Measurements from ENCODE around the gene DLD. TPM values are rescaled to one million over a fixed set of nuclear protein-coding genes. Genes with fewer than 3 reads are reported as not detected.

The DLD gene
- total and polyA plus RNA-seq, 2 experiments from 2014 or later: 38.1 to 76.2 TPM

DNA sequence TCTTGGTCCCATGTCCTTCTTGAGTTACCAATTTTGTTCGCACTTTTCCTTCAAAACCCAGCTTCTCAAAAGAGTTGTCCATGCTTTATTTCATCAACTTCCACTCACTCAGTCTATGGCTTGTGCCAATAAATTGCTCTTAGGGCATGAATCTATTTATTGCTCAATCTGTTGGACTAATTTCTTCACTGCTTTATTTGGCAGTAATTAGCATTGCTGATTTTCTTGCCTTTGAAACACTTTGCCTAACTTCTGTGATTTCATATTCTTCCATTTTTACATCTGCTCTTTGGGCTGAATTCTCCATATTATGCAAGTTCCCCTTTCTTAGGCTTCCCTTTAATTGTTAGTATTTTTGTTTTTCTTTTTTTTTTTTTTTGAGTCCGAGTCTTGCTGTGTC, 16.8 kb downstream of the DLD start:
- H3K36me3 Mint-ChIP-seq (ENCODE audit: low read depth): peaks cover 64% of the 10 kb centered on the region
- no peak for ATAC-seq

More for the DNA sequence above, 16.8 kb downstream of the DLD start:
- H3K4me3 Mint-ChIP-seq: no peak overlapping the region
- Histone ChIP-seq H3K27me3 (ENCODE audit: insufficient read depth) (no peaks in the 10 kb centered on the region), H3K4me2 (no peak overlapping the region), H3K79me2 (replicated peaks; ENCODE audit: insufficient read depth) (peaks cover 20% of the 10 kb centered on the region), H4K20me1 (replicated peaks; ENCODE audit: insufficient read depth) (peaks cover 4% of the 10 kb centered on the region; the same call in 1 of the 2 replicates), H2AFZ (no peak overlapping the region), H3K36me3 (ENCODE audit: insufficient read depth) (peaks cover 24% of the 10 kb centered on the region; the same call in 1 of the 2 replicates), H3K4me3 (no peak overlapping the region), H3K27ac (ENCODE audit: low read depth) (no peak overlapping the region), H3F3A (replicated peaks; ENCODE audit: low read depth) (no peaks in the 10 kb centered on the region), H3K9me2 (ENCODE audit: insufficient read depth) (no peaks in the 10 kb centered on the region), H3K4me1 (ENCODE audit: insufficient read depth) (no peaks in the 10 kb centered on the region; the same call in 1 of the 2 replicates)
- TF ChIP-seq, protein P1, sequence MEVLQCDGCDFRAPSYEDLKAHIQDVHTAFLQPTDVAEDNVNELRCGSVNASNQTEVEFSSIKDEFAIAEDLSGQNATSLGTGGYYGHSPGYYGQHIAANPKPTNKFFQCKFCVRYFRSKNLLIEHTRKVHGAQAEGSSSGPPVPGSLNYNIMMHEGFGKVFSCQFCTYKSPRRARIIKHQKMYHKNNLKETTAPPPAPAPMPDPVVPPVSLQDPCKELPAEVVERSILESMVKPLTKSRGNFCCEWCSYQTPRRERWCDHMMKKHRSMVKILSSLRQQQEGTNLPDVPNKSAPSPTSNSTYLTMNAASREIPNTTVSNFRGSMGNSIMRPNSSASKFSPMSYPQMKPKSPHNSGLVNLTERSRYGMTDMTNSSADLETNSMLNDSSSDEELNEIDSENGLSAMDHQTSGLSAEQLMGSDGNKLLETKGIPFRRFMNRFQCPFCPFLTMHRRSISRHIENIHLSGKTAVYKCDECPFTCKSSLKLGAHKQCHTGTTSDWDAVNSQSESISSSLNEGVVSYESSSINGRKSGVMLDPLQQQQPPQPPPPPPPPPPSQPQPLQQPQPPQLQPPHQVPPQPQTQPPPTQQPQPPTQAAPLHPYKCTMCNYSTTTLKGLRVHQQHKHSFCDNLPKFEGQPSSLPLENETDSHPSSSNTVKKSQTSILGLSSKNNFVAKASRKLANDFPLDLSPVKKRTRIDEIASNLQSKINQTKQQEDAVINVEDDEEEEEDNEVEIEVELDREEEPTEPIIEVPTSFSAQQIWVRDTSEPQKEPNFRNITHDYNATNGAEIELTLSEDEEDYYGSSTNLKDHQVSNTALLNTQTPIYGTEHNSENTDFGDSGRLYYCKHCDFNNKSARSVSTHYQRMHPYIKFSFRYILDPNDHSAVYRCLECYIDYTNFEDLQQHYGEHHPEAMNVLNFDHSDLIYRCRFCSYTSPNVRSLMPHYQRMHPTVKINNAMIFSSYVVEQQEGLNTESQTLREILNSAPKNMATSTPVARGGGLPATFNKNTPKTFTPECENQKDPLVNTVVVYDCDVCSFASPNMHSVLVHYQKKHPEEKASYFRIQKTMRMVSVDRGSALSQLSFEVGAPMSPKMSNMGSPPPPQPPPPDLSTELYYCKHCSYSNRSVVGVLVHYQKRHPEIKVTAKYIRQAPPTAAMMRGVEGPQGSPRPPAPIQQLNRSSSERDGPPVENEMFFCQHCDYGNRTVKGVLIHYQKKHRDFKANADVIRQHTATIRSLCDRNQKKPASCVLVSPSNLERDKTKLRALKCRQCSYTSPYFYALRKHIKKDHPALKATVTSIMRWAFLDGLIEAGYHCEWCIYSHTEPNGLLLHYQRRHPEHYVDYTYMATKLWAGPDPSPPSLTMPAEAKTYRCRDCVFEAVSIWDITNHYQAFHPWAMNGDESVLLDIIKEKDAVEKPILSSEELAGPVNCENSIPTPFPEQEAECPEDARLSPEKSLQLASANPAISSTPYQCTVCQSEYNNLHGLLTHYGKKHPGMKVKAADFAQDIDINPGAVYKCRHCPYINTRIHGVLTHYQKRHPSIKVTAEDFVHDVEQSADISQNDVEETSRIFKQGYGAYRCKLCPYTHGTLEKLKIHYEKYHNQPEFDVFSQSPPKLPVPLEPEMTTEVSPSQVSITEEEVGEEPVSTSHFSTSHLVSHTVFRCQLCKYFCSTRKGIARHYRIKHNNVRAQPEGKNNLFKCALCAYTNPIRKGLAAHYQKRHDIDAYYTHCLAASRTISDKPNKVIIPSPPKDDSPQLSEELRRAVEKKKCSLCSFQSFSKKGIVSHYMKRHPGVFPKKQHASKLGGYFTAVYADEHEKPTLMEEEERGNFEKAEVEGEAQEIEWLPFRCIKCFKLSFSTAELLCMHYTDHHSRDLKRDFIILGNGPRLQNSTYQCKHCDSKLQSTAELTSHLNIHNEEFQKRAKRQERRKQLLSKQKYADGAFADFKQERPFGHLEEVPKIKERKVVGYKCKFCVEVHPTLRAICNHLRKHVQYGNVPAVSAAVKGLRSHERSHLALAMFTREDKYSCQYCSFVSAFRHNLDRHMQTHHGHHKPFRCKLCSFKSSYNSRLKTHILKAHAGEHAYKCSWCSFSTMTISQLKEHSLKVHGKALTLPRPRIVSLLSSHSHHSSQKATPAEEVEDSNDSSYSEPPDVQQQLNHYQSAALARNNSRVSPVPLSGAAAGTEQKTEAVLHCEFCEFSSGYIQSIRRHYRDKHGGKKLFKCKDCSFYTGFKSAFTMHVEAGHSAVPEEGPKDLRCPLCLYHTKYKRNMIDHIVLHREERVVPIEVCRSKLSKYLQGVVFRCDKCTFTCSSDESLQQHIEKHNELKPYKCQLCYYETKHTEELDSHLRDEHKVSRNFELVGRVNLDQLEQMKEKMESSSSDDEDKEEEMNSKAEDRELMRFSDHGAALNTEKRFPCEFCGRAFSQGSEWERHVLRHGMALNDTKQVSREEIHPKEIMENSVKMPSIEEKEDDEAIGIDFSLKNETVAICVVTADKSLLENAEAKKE (CRISPR knock-in tag; IDR thresholded peaks at IDR 0.05): no peak
- TF ChIP-seq EZH2 (IDR thresholded peaks at IDR 0.05; ENCODE audit: low read depth, unreplicated experiment): no peak
- no peak for TF ChIP-seq REST (IDR thresholded peaks at IDR 0.05; ENCODE audit: unreplicated experiment)
- no peak for TF ChIP-seq NANOG (IDR thresholded peaks at IDR 0.05; ENCODE audit: borderline replicate concordance)
- TF ChIP-seq ZNF114 (CRISPR knock-in tag; IDR thresholded peaks at IDR 0.05): no peak
- TF ChIP-seq STAT1 (IDR thresholded peaks at IDR 0.05; ENCODE audit: unreplicated experiment): no peak
- no peak for TF ChIP-seq CREB1 (CRISPR knock-in tag; IDR thresholded peaks at IDR 0.05; ENCODE audit: low read depth)
- no peak for TF ChIP-seq EZH2phosphoT487 (IDR thresholded peaks at IDR 0.05; ENCODE audit: unreplicated experiment)
- TF ChIP-seq, protein P2, sequence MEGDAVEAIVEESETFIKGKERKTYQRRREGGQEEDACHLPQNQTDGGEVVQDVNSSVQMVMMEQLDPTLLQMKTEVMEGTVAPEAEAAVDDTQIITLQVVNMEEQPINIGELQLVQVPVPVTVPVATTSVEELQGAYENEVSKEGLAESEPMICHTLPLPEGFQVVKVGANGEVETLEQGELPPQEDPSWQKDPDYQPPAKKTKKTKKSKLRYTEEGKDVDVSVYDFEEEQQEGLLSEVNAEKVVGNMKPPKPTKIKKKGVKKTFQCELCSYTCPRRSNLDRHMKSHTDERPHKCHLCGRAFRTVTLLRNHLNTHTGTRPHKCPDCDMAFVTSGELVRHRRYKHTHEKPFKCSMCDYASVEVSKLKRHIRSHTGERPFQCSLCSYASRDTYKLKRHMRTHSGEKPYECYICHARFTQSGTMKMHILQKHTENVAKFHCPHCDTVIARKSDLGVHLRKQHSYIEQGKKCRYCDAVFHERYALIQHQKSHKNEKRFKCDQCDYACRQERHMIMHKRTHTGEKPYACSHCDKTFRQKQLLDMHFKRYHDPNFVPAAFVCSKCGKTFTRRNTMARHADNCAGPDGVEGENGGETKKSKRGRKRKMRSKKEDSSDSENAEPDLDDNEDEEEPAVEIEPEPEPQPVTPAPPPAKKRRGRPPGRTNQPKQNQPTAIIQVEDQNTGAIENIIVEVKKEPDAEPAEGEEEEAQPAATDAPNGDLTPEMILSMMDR (conservative IDR thresholded peaks at IDR 0.05; ENCODE audit: low read depth in 2 of 2): no peak
- TF ChIP-seq, protein P3, sequence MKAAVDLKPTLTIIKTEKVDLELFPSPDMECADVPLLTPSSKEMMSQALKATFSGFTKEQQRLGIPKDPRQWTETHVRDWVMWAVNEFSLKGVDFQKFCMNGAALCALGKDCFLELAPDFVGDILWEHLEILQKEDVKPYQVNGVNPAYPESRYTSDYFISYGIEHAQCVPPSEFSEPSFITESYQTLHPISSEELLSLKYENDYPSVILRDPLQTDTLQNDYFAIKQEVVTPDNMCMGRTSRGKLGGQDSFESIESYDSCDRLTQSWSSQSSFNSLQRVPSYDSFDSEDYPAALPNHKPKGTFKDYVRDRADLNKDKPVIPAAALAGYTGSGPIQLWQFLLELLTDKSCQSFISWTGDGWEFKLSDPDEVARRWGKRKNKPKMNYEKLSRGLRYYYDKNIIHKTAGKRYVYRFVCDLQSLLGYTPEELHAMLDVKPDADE (IDR thresholded peaks at IDR 0.05): no peak
- TF ChIP-seq ZNF331 (CRISPR knock-in tag; IDR thresholded peaks at IDR 0.05; ENCODE audit: low read depth): no peak
- TF ChIP-seq POLR2AphosphoS5 (IDR thresholded peaks at IDR 0.05; ENCODE audit: low read depth): no peak
- no peak for TF ChIP-seq JUNB (IDR thresholded peaks at IDR 0.05; ENCODE audit: unreplicated experiment)
- no peaks in the 10 kb centered on the region for H3K27me3 Mint-ChIP-seq (ENCODE audit: insufficient read depth, low read depth, poor library complexity)
- no peak overlapping the region for H3K27ac Mint-ChIP-seq
- no peaks in the 10 kb centered on the region for H3K9me3 Mint-ChIP-seq
- no peak for DNase-seq (ENCODE audit: low spot score)
- no peaks in the 10 kb centered on the region; the same call in 2 of the 3 replicates for H3K4me1 Mint-ChIP-seq

All from GM23338 (cell line).